HepG2 (cell line): ENCODE data around the gene TLX1. TPM values are rescaled to one million over a fixed set of nuclear protein-coding genes. Genes with fewer than 3 reads are reported as not detected.
A peak's percentile ranks its signal among the peaks of the same experiment; 100 is the strongest.

Source experiments
- DMTF1 ChIP-seq: sonication (generic); formaldehyde crosslinking; IDR thresholded peaks from 2 replicates; pipeline ENCODE4 v1.4.0; 2020; ENCODE audit warnings: mild to moderate bottlenecking, missing genetic modification reagents
- HDAC2 ChIP-seq: sonication (generic); formaldehyde crosslinking; IDR thresholded peaks from 2 replicates; pipeline ENCODE4 v1.4.0; 2020; ENCODE audit warnings: missing genetic modification reagents
- KMT2A ChIP-seq: sonication (generic); formaldehyde crosslinking; IDR thresholded peaks from 2 replicates; pipeline ENCODE4 v1.4.0; 2020; ENCODE audit warnings: missing genetic modification reagents
- PBX2 ChIP-seq: IDR thresholded peaks from 2 replicates; pipeline ENCODE4 v1.6.1; 2016; ENCODE audit warnings: control low read depth
- PLSCR1 ChIP-seq: sonication (generic); formaldehyde crosslinking; IDR thresholded peaks from 2 replicates; pipeline ENCODE4 v1.5.0; 2020; ENCODE audit warnings: missing genetic modification reagents, mild to moderate bottlenecking, borderline replicate concordance
- PRPF4 ChIP-seq: fragments of 200-400 bp; formaldehyde crosslinking; IDR thresholded peaks from 2 replicates; pipeline ENCODE4 v1.6.1; 2016; ENCODE audit warnings: low read length, low read depth; ENCODE audit not compliant: poor library complexity, severe bottlenecking
- SMAD1 ChIP-seq: sonication (generic); formaldehyde crosslinking; IDR thresholded peaks from 2 replicates; pipeline ENCODE4 v1.4.0; 2020; ENCODE audit warnings: missing genetic modification reagents, low read depth, mild to moderate bottlenecking, borderline replicate concordance
- SYNCRIP ChIP-seq: fragments of 200-400 bp; formaldehyde crosslinking; IDR thresholded peaks from 2 replicates; pipeline ENCODE4 v1.6.1; 2018; ENCODE audit warnings: mild to moderate bottlenecking, low read depth, low read length; ENCODE audit not compliant: insufficient read depth
- TBP ChIP-seq: sonication (generic); formaldehyde crosslinking; IDR thresholded peaks from 2 replicates; pipeline ENCODE4 v1.5.0; 2020; ENCODE audit warnings: missing genetic modification reagents
- TCF7 ChIP-seq: sonication (generic); IDR thresholded peaks from 2 replicates; pipeline ENCODE4 v1.6.1; 2016; ENCODE audit warnings: antibody characterized with exemption, low read depth
- ZBTB1 ChIP-seq: sonication (generic); formaldehyde crosslinking; IDR thresholded peaks from 2 replicates; pipeline ENCODE4 v1.4.0; 2020; ENCODE audit warnings: missing genetic modification reagents, borderline replicate concordance
- ZNF513 ChIP-seq: sonication (generic); formaldehyde crosslinking; conservative IDR thresholded peaks from 2 replicates; pipeline ENCODE4 v1.5.0; 2020; ENCODE audit warnings: missing genetic modification reagents
- ZNF546 ChIP-seq: sonication (generic); formaldehyde crosslinking; conservative IDR thresholded peaks from 2 replicates; pipeline ENCODE4 v1.8.1; 2023; ENCODE audit warnings: mild to moderate bottlenecking, missing genetic modification reagents
- ZNF562 ChIP-seq: sonication (generic); formaldehyde crosslinking; IDR thresholded peaks from 2 replicates; pipeline ENCODE4 v1.8.0; 2022; ENCODE audit warnings: missing genetic modification reagents, borderline replicate concordance
- ZNF646 ChIP-seq: sonication (generic); formaldehyde crosslinking; IDR thresholded peaks from 2 replicates; pipeline ENCODE4 v1.9.0; 2021; ENCODE audit warnings: mild to moderate bottlenecking, missing genetic modification reagents
- ZSCAN22 ChIP-seq: sonication (generic); formaldehyde crosslinking; IDR thresholded peaks from 2 replicates; pipeline ENCODE4 v1.4.0; 2020; ENCODE audit warnings: mild to moderate bottlenecking, missing genetic modification reagents
- polyA plus RNA-seq, 8 experiments: library from polyadenylated mRNA; depleted of rRNA in 3 of 8; stranded (reverse) in 7 of 8; unstranded in 1 of 8; fragments of >200 nt; fragmentation: Illumina TruSeq in 4 of 8; extraction: Trizol in 4 of 8; gene quantifications; 2 replicates each; pipeline versions ENCODE4 v1.2.1 to v1.2.3, GENCODE V29; 2011 to 2016; ENCODE audit warnings: low read depth in 4 of 8, missing spikeins in 1 of 8, mixed read lengths in 1 of 8; ENCODE audit not compliant: insufficient read depth in 1 of 8
- total RNA-seq, 5 experiments: library from RNA; depleted of rRNA; stranded (reverse); fragments of >200 nt; fragmentation: Illumina TruSeq; extraction: Trizol; gene quantifications; 2 replicates each; pipeline ENCODE4 v1.2.3, GENCODE V29; 2016; ENCODE audit warnings: low read depth in 1 of 5

TLX1 gene
- total and polyA plus RNA-seq, 2 of the 13 experiments (the other 11 are each of a cell fraction or from before 2014, with no cell fraction given) = 0.07 to 0.26 TPM

- no peak for TF ChIP-seq DMTF1 (CRISPR knock-in tag)
- TF ChIP-seq ZNF513 = no peak
- no peak for TF ChIP-seq TCF7
- no peak for TF ChIP-seq PRPF4
- TF ChIP-seq KMT2A (CRISPR knock-in tag) = no peak
- TF ChIP-seq ZNF646 (CRISPR knock-in tag) = no peak
- TF ChIP-seq HDAC2 (CRISPR knock-in tag) = no peak
- TF ChIP-seq SYNCRIP = no peak
- TF ChIP-seq ZNF562 (CRISPR knock-in tag) = no peak
- no peak for TF ChIP-seq ZBTB1 (CRISPR knock-in tag)
- no peak for TF ChIP-seq PLSCR1 (CRISPR knock-in tag)
- no peak for TF ChIP-seq TBP (CRISPR knock-in tag)
- TF ChIP-seq ZNF546 (CRISPR knock-in tag) = no peak
- TF ChIP-seq ZSCAN22 (CRISPR knock-in tag) = no peak
- TF ChIP-seq PBX2 (CRISPR knock-in tag) = 0 out of 2 replicates have a peak, but pooled peaks have one; percentile 21
- no peak for TF ChIP-seq SMAD1 (CRISPR knock-in tag)
Measured at GRCh38 chr10:101130984-101131961, at the start of gene TLX1 (continued).
